ENCODE measurements around the gene SPR.
"Not testable (repeated sequence)": the region's sequence is repeated elsewhere in the genome, so short reads cannot be mapped to it uniquely, and the experiment has no call there.

SPR gene

GRCh38 chr2:72897785-72898584 is 10.8 kb downstream of the SPR start:
- Histone ChIP-seq H3K27ac (ENCODE audit: insufficient read depth, low read length, poor library complexity, severe bottlenecking) (no peak overlapping the region), H3K9me3 (ENCODE audit: control insufficient read depth, low read length) (no peaks in the 10 kb centered on the region), H3K4me3 (ENCODE audit: insufficient read depth, low read depth, low read length, poor library complexity, severe bottlenecking) (no peak overlapping the region), H3K4me1 (ENCODE audit: control insufficient read depth, insufficient read depth, low read length, poor library complexity, severe bottlenecking) (no peaks in the 10 kb centered on the region), H3K27me3 (replicated peaks; ENCODE audit: control insufficient read depth, insufficient read depth, low read length, poor library complexity, severe bottlenecking) (peaks cover 12% of the 10 kb centered on the region), H3K36me3 (ENCODE audit: control insufficient read depth, insufficient read depth, low read length) (no peaks in the 10 kb centered on the region)
- DNase-seq, result no peak

GRCh38 chr2:72898585-72898906 is 11.3 kb downstream of the SPR start:
- Histone ChIP-seq H3K4me3 (ENCODE audit: insufficient read depth, low read depth, low read length, poor library complexity, severe bottlenecking) (no peak overlapping the region), H3K27ac (ENCODE audit: insufficient read depth, low read length, poor library complexity, severe bottlenecking) (no peak overlapping the region), H3K36me3 (ENCODE audit: control insufficient read depth, insufficient read depth, low read length) (no peaks in the 10 kb centered on the region), H3K4me1 (ENCODE audit: control insufficient read depth, insufficient read depth, low read length, poor library complexity, severe bottlenecking) (no peaks in the 10 kb centered on the region), H3K27me3 (replicated peaks; ENCODE audit: control insufficient read depth, insufficient read depth, low read length, poor library complexity, severe bottlenecking) (peaks cover 12% of the 10 kb centered on the region), H3K9me3 (ENCODE audit: control insufficient read depth, low read length) (no peaks in the 10 kb centered on the region)
- no peak for DNase-seq

- Histone ChIP-seq H3K4me3 (ENCODE audit: insufficient read depth, low read depth, low read length, poor library complexity, severe bottlenecking) (no peak overlapping the region), H3K9me3 (ENCODE audit: control insufficient read depth, low read length) (no peaks in the 10 kb centered on the region), H3K4me1 (ENCODE audit: control insufficient read depth, insufficient read depth, low read length, poor library complexity, severe bottlenecking) (no peaks in the 10 kb centered on the region), H3K27ac (ENCODE audit: insufficient read depth, low read length, poor library complexity, severe bottlenecking) (no peak overlapping the region), H3K27me3 (replicated peaks; ENCODE audit: control insufficient read depth, insufficient read depth, low read length, poor library complexity, severe bottlenecking) (peaks cover 6% of the 10 kb centered on the region), H3K36me3 (ENCODE audit: control insufficient read depth, insufficient read depth, low read length) (no peaks in the 10 kb centered on the region)
- DNase-seq, result no peak
Measured at GRCh38 chr2:72900191-72900825, 13.1 kb downstream of the SPR start.

- DNase-seq, result no peak
- H3K36me3 ChIP-seq (ENCODE audit: control insufficient read depth, insufficient read depth, low read length), result no peaks in the 10 kb centered on the region
- H3K4me1 ChIP-seq (ENCODE audit: control insufficient read depth, insufficient read depth, low read length, poor library complexity, severe bottlenecking), result no peaks in the 10 kb centered on the region
- H3K27ac ChIP-seq (ENCODE audit: insufficient read depth, low read length, poor library complexity, severe bottlenecking), result no peak overlapping the region
- no peaks in the 10 kb centered on the region for H3K9me3 ChIP-seq (ENCODE audit: control insufficient read depth, low read length)
- no peaks in the 10 kb centered on the region for H3K27me3 ChIP-seq (replicated peaks; ENCODE audit: control insufficient read depth, insufficient read depth, low read length, poor library complexity, severe bottlenecking)
- H3K4me3 ChIP-seq (ENCODE audit: insufficient read depth, low read depth, low read length, poor library complexity, severe bottlenecking), result no peak overlapping the region
Measured at GRCh38 chr2:72901426-72901825, 14.2 kb downstream of the SPR start.

GRCh38 chr2:72907369-72907768 is 20.2 kb downstream of the SPR start:
- not testable (repeated sequence) for DNase-seq; H3K4me3 ChIP-seq (ENCODE audit: insufficient read depth, low read depth, low read length, poor library complexity, severe bottlenecking); H3K36me3 ChIP-seq (ENCODE audit: control insufficient read depth, insufficient read depth, low read length); H3K4me1 ChIP-seq (ENCODE audit: control insufficient read depth, insufficient read depth, low read length, poor library complexity, severe bottlenecking); H3K27ac ChIP-seq (ENCODE audit: insufficient read depth, low read length, poor library complexity, severe bottlenecking); H3K9me3 ChIP-seq (ENCODE audit: control insufficient read depth, low read length)
- H3K27me3 ChIP-seq (replicated peaks; ENCODE audit: control insufficient read depth, insufficient read depth, low read length, poor library complexity, severe bottlenecking), result peaks cover 19% of the 10 kb centered on the region

GRCh38 chr2:72908741-72909140 is 21.5 kb downstream of the SPR start:
- Histone ChIP-seq H3K4me3 (ENCODE audit: insufficient read depth, low read depth, low read length, poor library complexity, severe bottlenecking) (no peak overlapping the region), H3K27ac (ENCODE audit: insufficient read depth, low read length, poor library complexity, severe bottlenecking) (no peak overlapping the region), H3K9me3 (ENCODE audit: control insufficient read depth, low read length) (no peaks in the 10 kb centered on the region), H3K4me1 (ENCODE audit: control insufficient read depth, insufficient read depth, low read length, poor library complexity, severe bottlenecking) (no peaks in the 10 kb centered on the region), H3K36me3 (ENCODE audit: control insufficient read depth, insufficient read depth, low read length) (no peaks in the 10 kb centered on the region), H3K27me3 (replicated peaks; ENCODE audit: control insufficient read depth, insufficient read depth, low read length, poor library complexity, severe bottlenecking) (peaks cover 22% of the 10 kb centered on the region)
- DNase-seq, result no peak

GRCh38 chr2:72911256-72911655 is 24.0 kb downstream of the SPR start:
- DNase-seq, result no peak
- Histone ChIP-seq H3K27ac (ENCODE audit: insufficient read depth, low read length, poor library complexity, severe bottlenecking) (no peak overlapping the region), H3K27me3 (replicated peaks; ENCODE audit: control insufficient read depth, insufficient read depth, low read length, poor library complexity, severe bottlenecking) (peaks cover 47% of the 10 kb centered on the region), H3K4me1 (ENCODE audit: control insufficient read depth, insufficient read depth, low read length, poor library complexity, severe bottlenecking) (peaks cover 19% of the 10 kb centered on the region), H3K4me3 (ENCODE audit: insufficient read depth, low read depth, low read length, poor library complexity, severe bottlenecking) (no peak overlapping the region), H3K9me3 (ENCODE audit: control insufficient read depth, low read length) (no peaks in the 10 kb centered on the region), H3K36me3 (ENCODE audit: control insufficient read depth, insufficient read depth, low read length) (no peaks in the 10 kb centered on the region)

- no peak overlapping the region for H3K27ac ChIP-seq (ENCODE audit: insufficient read depth, low read length, poor library complexity, severe bottlenecking)
- no peak for DNase-seq
- H3K9me3 ChIP-seq (ENCODE audit: control insufficient read depth, low read length), result no peaks in the 10 kb centered on the region
- peaks cover 60% of the 10 kb centered on the region for H3K27me3 ChIP-seq (replicated peaks; ENCODE audit: control insufficient read depth, insufficient read depth, low read length, poor library complexity, severe bottlenecking)
- H3K4me1 ChIP-seq (ENCODE audit: control insufficient read depth, insufficient read depth, low read length, poor library complexity, severe bottlenecking), result peaks cover 38% of the 10 kb centered on the region
- H3K36me3 ChIP-seq (ENCODE audit: control insufficient read depth, insufficient read depth, low read length), result no peaks in the 10 kb centered on the region
- H3K4me3 ChIP-seq (ENCODE audit: insufficient read depth, low read depth, low read length, poor library complexity, severe bottlenecking), result no peak overlapping the region
Measured at GRCh38 chr2:72913486-72914205, 26.4 kb downstream of the SPR start.

GRCh38 chr2:72914206-72914559 is 27.0 kb downstream of the SPR start:
- peaks cover 62% of the 10 kb centered on the region for H3K27me3 ChIP-seq (replicated peaks; ENCODE audit: control insufficient read depth, insufficient read depth, low read length, poor library complexity, severe bottlenecking)
- peaks cover 41% of the 10 kb centered on the region for H3K4me1 ChIP-seq (ENCODE audit: control insufficient read depth, insufficient read depth, low read length, poor library complexity, severe bottlenecking)
- H3K4me3 ChIP-seq (ENCODE audit: insufficient read depth, low read depth, low read length, poor library complexity, severe bottlenecking), result no peak overlapping the region
- no peaks in the 10 kb centered on the region for H3K36me3 ChIP-seq (ENCODE audit: control insufficient read depth, insufficient read depth, low read length)
- no peaks in the 10 kb centered on the region for H3K9me3 ChIP-seq (ENCODE audit: control insufficient read depth, low read length)
- no peak for DNase-seq
- H3K27ac ChIP-seq (ENCODE audit: insufficient read depth, low read length, poor library complexity, severe bottlenecking), result no peak overlapping the region

All from effector memory CD4-positive, alpha-beta T cell (primary cell).